ENCODE measurements around the gene RABGGTB.

- TF ChIP-seq EZH2 (IDR thresholded peaks at IDR 0.05; ENCODE audit: insufficient read depth, poor library complexity, severe bottlenecking) (no peak), EZH2phosphoT487 (IDR thresholded peaks at IDR 0.05; ENCODE audit: insufficient read depth, low read depth) (no peak)
Observed at GRCh38 chr1:75785320-75785982, 605 bp upstream of the RABGGTB start.
